GM12878 (cell line): Measurements from ENCODE around the gene EHD2. TPM values are rescaled to one million over a fixed set of nuclear protein-coding genes. Genes with fewer than 3 reads are reported as not detected.

Experiments used
- ATAC-seq: fragments of 200-7000 bp; cut with Tn5 transposase; 3 replicates; pipeline ENCODE4 v1.9.1; 2020; ENCODE audit warnings: mild to moderate bottlenecking, moderate library complexity
- BruUV-seq: library from RNA; stranded (reverse); fragments of 400-500 nt; replicated peaks from 2 replicates; lab custom pipeline; 2021; lab: Mats Ljungman, UMichigan
- CTCF ChIA-PET: fragments of 300-600 bp; sonication (Branson Sonifier 250); formaldehyde crosslinking; extraction: SDS; loops from one replicate; lab custom pipeline; 2021; ENCODE audit warnings: inconsistent platforms; lab: Yijun Ruan, JAX
- POLR2A ChIA-PET: fragments of 350-600 bp; formaldehyde crosslinking; extraction: SDS; loops from one replicate; lab custom pipeline; 2021; ENCODE audit warnings: inconsistent platforms; lab: Charles Lee
- RAD21 ChIA-PET: fragments of 300-600 bp; sonication (Branson Sonifier 250); formaldehyde crosslinking; loops from one replicate; lab custom pipeline; 2023; ENCODE audit warnings: antibody characterized with exemption; ENCODE audit not compliant: unreplicated experiment; lab: Charles Lee
- SMC1A ChIA-PET: fragments of 300-600 bp; sonication (Branson Sonifier 250); formaldehyde crosslinking; loops from one replicate; lab custom pipeline; 2023; ENCODE audit not compliant: unreplicated experiment, uncharacterized antibody; lab: Charles Lee
- DNase-seq: peaks from one replicate; pipeline ENCODE4 v3.0.0-alpha.2; 2011; ENCODE audit warnings: low read depth, low spot score
- FAIRE-seq: peaks from 3 replicates; lab custom pipeline; 2011; peaks lifted over from hg19 to GRCh38; lab: Jason Lieb, UNC
- H2AFZ ChIP-seq: 2 replicates; pipeline ENCODE4 v1.6.0; 2011; ENCODE audit warnings: low read depth, low read length, control low read depth; ENCODE audit not compliant: control insufficient read depth
- H3K27ac ChIP-seq: 2 replicates; pipeline ENCODE4 v1.5.1; 2011; ENCODE audit warnings: control low read depth; ENCODE audit not compliant: control insufficient read depth, insufficient read depth
- H3K27me3 ChIP-seq, 2 experiments: replicated peaks in 1 of 2; 2 replicates each; pipeline versions ENCODE4 v1.6.0 to v1.6.1; 2011; ENCODE audit warnings: low read length in 1 of 2; ENCODE audit not compliant: control insufficient read depth in 2 of 2, insufficient read depth in 2 of 2
- H3K36me3 ChIP-seq, 2 experiments: 2 replicates each; pipeline ENCODE4 v1.5.1; 2011; ENCODE audit warnings: low read length in 1 of 2; ENCODE audit not compliant: control insufficient read depth in 2 of 2, insufficient read depth in 2 of 2
- H3K4me1 ChIP-seq: 2 replicates; pipeline ENCODE4 v1.6.1; 2011; ENCODE audit warnings: mild to moderate bottlenecking, low read length, moderate library complexity, mixed read lengths; ENCODE audit not compliant: control insufficient read depth, insufficient read depth
- H3K4me2 ChIP-seq: 2 replicates; pipeline ENCODE4 v1.6.0; 2011; ENCODE audit warnings: control low read depth; ENCODE audit not compliant: control insufficient read depth, insufficient read depth
- H3K4me3 ChIP-seq: fragments of 200-600 bp; sonication (generic); 2 replicates; pipeline ENCODE4 v1.5.1; 2016
- H3K79me2 ChIP-seq: 2 replicates; pipeline ENCODE4 v1.6.0; 2011; ENCODE audit warnings: low read length; ENCODE audit not compliant: control insufficient read depth, insufficient read depth
- H3K9ac ChIP-seq: 2 replicates; pipeline ENCODE4 v1.8.0; 2011; ENCODE audit warnings: low read length, control low read depth, mixed read lengths; ENCODE audit not compliant: control insufficient read depth, insufficient read depth
- H3K9me3 ChIP-seq: replicated peaks from 3 replicates; pipeline ENCODE4 v1.5.1; 2011; ENCODE audit warnings: mild to moderate bottlenecking, low read length; ENCODE audit not compliant: control insufficient read depth, insufficient read depth
- H4K20me1 ChIP-seq: 2 replicates; pipeline ENCODE4 v1.6.0; 2011; ENCODE audit not compliant: control insufficient read depth, insufficient read depth
- BMI1 ChIP-seq: fragments of 450-650 bp; IDR thresholded peaks from 2 replicates; pipeline ENCODE4 v1.6.1; 2016; ENCODE audit warnings: mild to moderate bottlenecking, moderate library complexity, borderline replicate concordance
- CBX3 ChIP-seq: fragments of 200-600 bp; sonication (generic); IDR thresholded peaks from 2 replicates; pipeline ENCODE4 v1.6.1; 2016; ENCODE audit warnings: low read depth, borderline replicate concordance
- EP300 ChIP-seq, 2 experiments: fragments of 150-350 bp in 1 of 2; IDR thresholded peaks; 2 replicates each; pipeline ENCODE4 v1.6.1; 2011 to 2012; ENCODE audit warnings: low read depth in 2 of 2, low read length in 2 of 2, borderline replicate concordance in 1 of 2, improper control_type of control experiment in 1 of 2, inconsistent platforms in 1 of 2; ENCODE audit not compliant: control insufficient read depth in 1 of 2
- ETV6 ChIP-seq, 2 experiments: fragments of 450-650 bp in 1 of 2; IDR thresholded peaks in 1 of 2; conservative IDR thresholded peaks in 1 of 2; 2 replicates each; pipeline ENCODE4 v1.6.1; 2014; ENCODE audit warnings: antibody characterized with exemption in 1 of 2, borderline replicate concordance in 1 of 2, low read depth in 1 of 2, mild to moderate bottlenecking in 1 of 2, moderate library complexity in 1 of 2
- NFXL1 ChIP-seq: fragments of 450-650 bp; IDR thresholded peaks from 2 replicates; pipeline ENCODE4 v1.6.1; 2017; ENCODE audit warnings: antibody characterized with exemption, mild to moderate bottlenecking, borderline replicate concordance
- NR2C1 ChIP-seq: fragments of 450-650 bp; IDR thresholded peaks from 2 replicates; pipeline ENCODE4 v1.6.1; 2017; ENCODE audit warnings: antibody characterized with exemption, mild to moderate bottlenecking, moderate library complexity
- NR2C2 ChIP-seq: IDR thresholded peaks from 2 replicates; pipeline ENCODE4 v1.6.1; 2011; ENCODE audit warnings: borderline replicate concordance, low read depth; ENCODE audit not compliant: control insufficient read depth, insufficient read length
- POU2F2 ChIP-seq: IDR thresholded peaks from 3 replicates; pipeline ENCODE4 v1.6.1; 2011; ENCODE audit warnings: low read depth, mild to moderate bottlenecking, low read length, borderline replicate concordance
- RAD21 ChIP-seq: IDR thresholded peaks from 2 replicates; pipeline ENCODE4 v1.6.1; 2011; ENCODE audit warnings: mild to moderate bottlenecking, low read depth, low read length, moderate library complexity; ENCODE audit not compliant: insufficient read depth
- SPI1 ChIP-seq: IDR thresholded peaks from 2 replicates; pipeline ENCODE4 v1.6.1; 2011; ENCODE audit warnings: low read depth, mild to moderate bottlenecking, low read length, moderate library complexity, borderline replicate concordance; ENCODE audit not compliant: insufficient read depth
- STAT3 ChIP-seq: IDR thresholded peaks from 2 replicates; pipeline ENCODE4 v1.6.1; 2011; ENCODE audit warnings: low read depth, low read length, improper control_type of control experiment
- TARDBP ChIP-seq: IDR thresholded peaks from 2 replicates; pipeline ENCODE4 v1.6.1; 2016; ENCODE audit warnings: borderline replicate concordance
- WGBS: methylation state at CpG from one replicate; pipeline ENCODE4 v1.1.6; 2016; ENCODE audit warnings: low lambda C conversion rate; ENCODE audit not compliant: insufficient replicate concordance, insufficient coverage; ENCODE audit errors: missing lambda C conversion rate; 5-methylcytosine and 5-hydroxymethylcytosine counted together
- in situ Hi-C: fragments of 300-500 bp; cut with MboI; formaldehyde crosslinking; loops from 9 replicates; pipeline ENCODE4 v1.14.3; 2018; ENCODE audit warnings: mixed read lengths
- intact Hi-C: fragments of 100-400 bp; cut with micrococcal nuclease; formaldehyde crosslinking; loops from one replicate; pipeline ENCODE4 v1.14.2; 2022; ENCODE audit not compliant: unreplicated experiment
- polyA plus RNA-seq, 11 experiments: library from polyadenylated mRNA; depleted of rRNA in 4 of 11; unstranded in 6 of 11; stranded (reverse) in 5 of 11; fragments of >200 nt; fragmentation: Nextera tagmentation in 4 of 11; fragmentation: Illumina TruSeq in 1 of 11; extraction: Ambion mirVana in 4 of 11; extraction: Trizol in 1 of 11; gene quantifications; 1 replicate in 1 of 11; 2 replicates in 10 of 11; pipeline versions ENCODE4 v1.2.1 to v1.2.3, GENCODE V29; 2011 to 2016; ENCODE audit warnings: inconsistent platforms in 2 of 11, missing spikeins in 2 of 11, low read depth in 1 of 11
- total RNA-seq, 4 experiments: library from RNA; depleted of rRNA in 3 of 4; stranded (reverse); fragments of >200 nt in 3 of 4; fragmentation: Illumina TruSeq in 1 of 4; extraction: Trizol in 1 of 4; gene quantifications; 2 replicates each; pipeline versions ENCODE4 v1.2.1 to v1.2.3, GENCODE V29; 2013 to 2021
- TF ChIP-seq, protein P1 (sequence below): IDR thresholded peaks from 2 replicates; pipeline ENCODE4 v1.6.1; 2012; ENCODE audit warnings: low read depth, low read length, improper control_type of control experiment
- TF ChIP-seq, protein P2 (sequence below): IDR thresholded peaks from 2 replicates; pipeline ENCODE4 v1.6.1; 2011; ENCODE audit warnings: low read depth, low read length, improper control_type of control experiment, borderline replicate concordance

Gene EHD2
- total and polyA plus RNA-seq, 10 of the 15 experiments (the other 5 are each of a cell fraction or from before 2014, with no cell fraction given), result 0.12 to 0.24 (median 0.23) TPM; not detected in 7

DNA sequence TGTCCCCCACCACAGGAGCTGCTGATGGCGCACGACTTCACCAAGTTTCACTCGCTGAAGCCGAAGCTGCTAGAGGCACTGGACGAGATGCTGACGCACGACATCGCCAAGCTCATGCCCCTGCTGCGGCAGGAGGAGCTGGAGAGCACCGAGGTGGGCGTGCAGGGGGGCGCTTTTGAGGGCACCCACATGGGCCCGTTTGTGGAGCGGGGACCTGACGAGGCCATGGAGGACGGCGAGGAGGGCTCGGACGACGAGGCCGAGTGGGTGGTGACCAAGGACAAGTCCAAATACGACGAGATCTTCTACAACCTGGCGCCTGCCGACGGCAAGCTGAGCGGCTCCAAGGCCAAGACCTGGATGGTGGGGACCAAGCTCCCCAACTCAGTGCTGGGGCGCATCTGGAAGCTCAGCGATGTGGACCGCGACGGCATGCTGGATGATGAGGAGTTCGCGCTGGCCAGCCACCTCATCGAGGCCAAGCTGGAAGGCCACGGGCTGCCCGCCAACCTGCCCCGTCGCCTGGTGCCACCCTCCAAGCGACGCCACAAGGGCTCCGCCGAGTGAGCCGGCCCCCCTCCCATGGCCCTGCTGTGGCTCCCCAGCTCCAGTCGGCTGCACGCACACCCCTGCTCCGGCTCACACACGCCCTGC lies 27.8 kb downstream of the EHD2 start:
- H4K20me1 ChIP-seq, result no peaks in the 10 kb centered on the region
- H3K27me3 ChIP-seq, result no peaks in the 10 kb centered on the region
- no peak overlapping the region for H3K27ac ChIP-seq
- H3K9me3 ChIP-seq, result no peaks in the 10 kb centered on the region
- no peak overlapping the region for H3K4me3 ChIP-seq
- H3K36me3 ChIP-seq, result no peaks in the 10 kb centered on the region
- WGBS, result 90% methylated on average over 38 of the region's 48 CpGs
- ChIA-PET CTCF (interaction anchor here (1.2 kb wide), 1 partner anchor 34 kb away, joined by 3 read pairs; no protein-coding TSS in a partner anchor), SMC1A (no interaction called here), POLR2A (no interaction called here), RAD21 (no interaction called here)
- H3K79me2 ChIP-seq, result peaks cover 7% of the 10 kb centered on the region
- no peak for TF ChIP-seq TARDBP
- no peak for TF ChIP-seq STAT3
- TF ChIP-seq EP300 (IDR thresholded peaks at IDR 0.05; ENCODE audit: borderline replicate concordance in 1 of 2, control insufficient read depth in 1 of 2, low read depth in 2 of 2, low read length in 2 of 2), result no peak
- TF ChIP-seq NFXL1, result no peak
- no peak for TF ChIP-seq BMI1
- DNase-seq, result no peak
- intact Hi-C loops, result no loop called here
- no peak for ATAC-seq
- no peak overlapping the region for H3K9ac ChIP-seq
- H3K4me1 ChIP-seq, result peaks cover 10% of the 10 kb centered on the region; the same call in 1 of the 2 replicates
- no peak for FAIRE-seq
- in situ Hi-C loops, result no loop called here
- no TSS peak for BruUV-seq
- no peak overlapping the region for H2AFZ ChIP-seq
- no peak overlapping the region for H3K4me2 ChIP-seq

DNA sequence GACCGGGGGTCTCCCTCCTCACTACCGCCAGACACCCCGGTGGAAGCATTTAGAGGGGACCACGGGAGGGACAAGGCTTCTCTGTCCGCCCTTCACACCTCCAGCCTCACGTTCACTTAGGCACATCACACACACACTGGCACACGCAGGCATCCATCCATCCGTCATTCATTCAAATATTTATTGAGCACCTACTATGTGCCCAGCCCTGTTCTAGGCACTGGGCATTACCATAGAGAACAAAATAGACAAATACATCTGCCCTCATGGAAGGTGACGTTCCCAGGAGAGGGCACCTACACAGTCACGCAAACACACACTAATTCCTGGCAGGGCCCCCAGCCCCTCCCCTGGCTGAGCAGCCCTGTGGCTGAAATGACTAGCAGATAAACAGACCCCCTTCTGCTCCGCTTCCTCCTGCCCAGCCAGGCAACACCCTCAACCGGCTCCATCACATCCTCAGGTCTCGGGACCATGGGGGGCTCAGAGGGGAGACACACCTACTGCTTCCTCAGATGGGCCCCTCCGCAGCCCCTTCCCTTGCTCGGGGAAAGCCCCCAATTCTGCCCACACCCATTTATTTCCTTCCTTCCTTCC lies 28.4 kb downstream of the EHD2 start:
- CTCF ChIA-PET, result no interaction called here
- Histone ChIP-seq H3K4me2 (no peak overlapping the region), H3K4me1 (peaks cover 10% of the 10 kb centered on the region; the same call in 1 of the 2 replicates), H4K20me1 (no peaks in the 10 kb centered on the region), H3K36me3 (no peaks in the 10 kb centered on the region), H3K27ac (no peak overlapping the region), H2AFZ (no peak overlapping the region), H3K9me3 (no peaks in the 10 kb centered on the region), H3K79me2 (peaks cover 13% of the 10 kb centered on the region), H3K27me3 (no peaks in the 10 kb centered on the region), H3K9ac (no peak overlapping the region), H3K4me3 (no peak overlapping the region)
- FAIRE-seq (no peak), ATAC-seq (no peak), DNase-seq (no peak)
- in situ Hi-C loops, result no loop called here
- RAD21 ChIA-PET, result interaction anchor here (0.6 kb wide), 1 partner anchor 226 kb away, joined by 3 read pairs; no protein-coding TSS in a partner anchor
- intact Hi-C loops, result no loop called here
- SMC1A ChIA-PET, result no interaction called here
- 49% methylated on average over 15 of the region's 15 CpGs for WGBS
- BruUV-seq, result no TSS peak
- POLR2A ChIA-PET, result no interaction called here
- TF ChIP-seq, protein P1, sequence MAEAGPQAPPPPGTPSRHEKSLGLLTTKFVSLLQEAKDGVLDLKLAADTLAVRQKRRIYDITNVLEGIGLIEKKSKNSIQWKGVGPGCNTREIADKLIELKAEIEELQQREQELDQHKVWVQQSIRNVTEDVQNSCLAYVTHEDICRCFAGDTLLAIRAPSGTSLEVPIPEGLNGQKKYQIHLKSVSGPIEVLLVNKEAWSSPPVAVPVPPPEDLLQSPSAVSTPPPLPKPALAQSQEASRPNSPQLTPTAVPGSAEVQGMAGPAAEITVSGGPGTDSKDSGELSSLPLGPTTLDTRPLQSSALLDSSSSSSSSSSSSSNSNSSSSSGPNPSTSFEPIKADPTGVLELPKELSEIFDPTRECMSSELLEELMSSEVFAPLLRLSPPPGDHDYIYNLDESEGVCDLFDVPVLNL, result no peak
- TF ChIP-seq POU2F2 (no peak), NR2C2 (no peak), BMI1 (no peak), ETV6 (conservative IDR thresholded peaks at IDR 0.05 in 1 of 2, IDR thresholded peaks at IDR 0.05 in 1 of 2; ENCODE audit: borderline replicate concordance in 1 of 2, low read depth in 1 of 2) (no peak), NR2C1 (no peak), CBX3 (no peak), RAD21 (no peak), SPI1 (no peak)
- TF ChIP-seq, protein P2, sequence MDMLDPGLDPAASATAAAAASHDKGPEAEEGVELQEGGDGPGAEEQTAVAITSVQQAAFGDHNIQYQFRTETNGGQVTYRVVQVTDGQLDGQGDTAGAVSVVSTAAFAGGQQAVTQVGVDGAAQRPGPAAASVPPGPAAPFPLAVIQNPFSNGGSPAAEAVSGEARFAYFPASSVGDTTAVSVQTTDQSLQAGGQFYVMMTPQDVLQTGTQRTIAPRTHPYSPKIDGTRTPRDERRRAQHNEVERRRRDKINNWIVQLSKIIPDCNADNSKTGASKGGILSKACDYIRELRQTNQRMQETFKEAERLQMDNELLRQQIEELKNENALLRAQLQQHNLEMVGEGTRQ, result no peak
